Neural cell (in vitro differentiated cells): Measurements from ENCODE around the gene METTL6.

Experiments used
- CTCF ChIP-seq: fragments of 450-650 bp; IDR thresholded peaks from 2 replicates; pipeline ENCODE4 v1.5.1; 2014; ENCODE audit warnings: antibody characterized with exemption, mild to moderate bottlenecking, moderate library complexity; ENCODE audit not compliant: poor library complexity, severe bottlenecking
- POLR2AphosphoS5 ChIP-seq: IDR thresholded peaks from 2 replicates; pipeline ENCODE4 v1.6.1; 2012
- RAD21 ChIP-seq: fragments of 450-650 bp; conservative IDR thresholded peaks from 2 replicates; pipeline ENCODE4 v1.6.1; 2014; ENCODE audit warnings: antibody characterized with exemption, mild to moderate bottlenecking, moderate library complexity
- SMC3 ChIP-seq: fragments of 450-650 bp; conservative IDR thresholded peaks from 2 replicates; pipeline ENCODE4 v1.6.1; 2014; ENCODE audit warnings: antibody characterized with exemption, mild to moderate bottlenecking, moderate library complexity; ENCODE audit not compliant: poor library complexity
- TF ChIP-seq, protein P1 (sequence below): IDR thresholded peaks from 2 replicates; pipeline ENCODE4 v1.6.1; 2012; ENCODE audit warnings: borderline replicate concordance

- TF ChIP-seq, protein P1, sequence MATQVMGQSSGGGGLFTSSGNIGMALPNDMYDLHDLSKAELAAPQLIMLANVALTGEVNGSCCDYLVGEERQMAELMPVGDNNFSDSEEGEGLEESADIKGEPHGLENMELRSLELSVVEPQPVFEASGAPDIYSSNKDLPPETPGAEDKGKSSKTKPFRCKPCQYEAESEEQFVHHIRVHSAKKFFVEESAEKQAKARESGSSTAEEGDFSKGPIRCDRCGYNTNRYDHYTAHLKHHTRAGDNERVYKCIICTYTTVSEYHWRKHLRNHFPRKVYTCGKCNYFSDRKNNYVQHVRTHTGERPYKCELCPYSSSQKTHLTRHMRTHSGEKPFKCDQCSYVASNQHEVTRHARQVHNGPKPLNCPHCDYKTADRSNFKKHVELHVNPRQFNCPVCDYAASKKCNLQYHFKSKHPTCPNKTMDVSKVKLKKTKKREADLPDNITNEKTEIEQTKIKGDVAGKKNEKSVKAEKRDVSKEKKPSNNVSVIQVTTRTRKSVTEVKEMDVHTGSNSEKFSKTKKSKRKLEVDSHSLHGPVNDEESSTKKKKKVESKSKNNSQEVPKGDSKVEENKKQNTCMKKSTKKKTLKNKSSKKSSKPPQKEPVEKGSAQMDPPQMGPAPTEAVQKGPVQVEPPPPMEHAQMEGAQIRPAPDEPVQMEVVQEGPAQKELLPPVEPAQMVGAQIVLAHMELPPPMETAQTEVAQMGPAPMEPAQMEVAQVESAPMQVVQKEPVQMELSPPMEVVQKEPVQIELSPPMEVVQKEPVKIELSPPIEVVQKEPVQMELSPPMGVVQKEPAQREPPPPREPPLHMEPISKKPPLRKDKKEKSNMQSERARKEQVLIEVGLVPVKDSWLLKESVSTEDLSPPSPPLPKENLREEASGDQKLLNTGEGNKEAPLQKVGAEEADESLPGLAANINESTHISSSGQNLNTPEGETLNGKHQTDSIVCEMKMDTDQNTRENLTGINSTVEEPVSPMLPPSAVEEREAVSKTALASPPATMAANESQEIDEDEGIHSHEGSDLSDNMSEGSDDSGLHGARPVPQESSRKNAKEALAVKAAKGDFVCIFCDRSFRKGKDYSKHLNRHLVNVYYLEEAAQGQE: no peak
- TF ChIP-seq POLR2AphosphoS5: no peak
- TF ChIP-seq CTCF: no peak
- no peak for TF ChIP-seq SMC3
- no peak for TF ChIP-seq RAD21
Observed at GRCh38 chr3:15433531-15433930, 6.2 kb upstream of the METTL6 start.
